Fibroblast of lung (primary cell): ENCODE results near the gene GPM6B. TPM values are rescaled to one million over a fixed set of nuclear protein-coding genes. Genes with fewer than 3 reads are reported as not detected.
"Not testable (repeated sequence)": the region's sequence is repeated elsewhere in the genome, so short reads cannot be mapped to it uniquely, and the experiment has no call there.

ENCODE experiments used
- DNase-seq, 2 donors: peaks; one replicate each; pipeline versions ENCODE4 v3.0.0 to v3.0.0-alpha.2; 2010; ENCODE audit warnings: low read depth in 2 of 2
- H2AFZ ChIP-seq: 2 replicates; pipeline ENCODE4 v1.5.1; 2012; ENCODE audit warnings: low read length, control low read depth, inconsistent platforms
- H3K27ac ChIP-seq: 2 replicates; pipeline ENCODE4 v1.5.1; 2011; ENCODE audit warnings: low read length, control low read depth; ENCODE audit not compliant: insufficient read depth
- H3K27me3 ChIP-seq: 2 replicates; pipeline ENCODE4 v1.5.1; 2011; ENCODE audit warnings: mild to moderate bottlenecking, low read length; ENCODE audit not compliant: control insufficient read depth, insufficient read depth
- H3K36me3 ChIP-seq: 2 replicates; pipeline ENCODE4 v1.5.1; 2011; ENCODE audit warnings: low read length; ENCODE audit not compliant: control insufficient read depth, insufficient read depth
- H3K4me1 ChIP-seq: 2 replicates; pipeline ENCODE4 v1.5.1; 2011; ENCODE audit warnings: low read length; ENCODE audit not compliant: control insufficient read depth, insufficient read depth; ENCODE audit errors: extremely low read depth
- H3K4me2 ChIP-seq: 2 replicates; pipeline ENCODE4 v1.5.1; 2011; ENCODE audit warnings: low read length, control low read depth; ENCODE audit not compliant: insufficient read depth; ENCODE audit errors: extremely low read depth
- H3K4me3 ChIP-seq, 4 experiments: fragments of 200-600 bp in 1 of 4; sonication (generic) in 1 of 4; replicated peaks in 1 of 4; 2 replicates each; pipeline ENCODE4 v1.5.1; 2011 to 2016; ENCODE audit warnings: low read length in 4 of 4, low read depth in 3 of 4, mild to moderate bottlenecking in 3 of 4, control low read depth in 2 of 4, inconsistent platforms in 1 of 4, mixed read lengths in 1 of 4; ENCODE audit not compliant: insufficient read depth in 1 of 4; ENCODE audit errors: control extremely low read depth in 1 of 4
- H3K79me2 ChIP-seq: 2 replicates; pipeline ENCODE4 v1.5.1; 2012; ENCODE audit warnings: mild to moderate bottlenecking, low read length, inconsistent platforms; ENCODE audit not compliant: control insufficient read depth, insufficient read depth
- H3K9ac ChIP-seq: 2 replicates; pipeline ENCODE4 v1.5.1; 2011; ENCODE audit warnings: mild to moderate bottlenecking, low read length, control low read depth; ENCODE audit not compliant: insufficient read depth
- H3K9me3 ChIP-seq: 2 replicates; pipeline ENCODE4 v1.5.1; 2012; ENCODE audit warnings: low read depth, low read length; ENCODE audit not compliant: control insufficient read depth, insufficient read depth
- H4K20me1 ChIP-seq: 2 replicates; pipeline ENCODE4 v1.5.1; 2011; ENCODE audit warnings: low read length; ENCODE audit not compliant: control insufficient read depth, insufficient read depth; ENCODE audit errors: extremely low read depth
- EZH2 ChIP-seq: IDR thresholded peaks from 2 replicates; pipeline ENCODE4 v1.5.1; 2012; ENCODE audit warnings: low read length, control low read depth, mild to moderate bottlenecking; ENCODE audit errors: missing control alignments
- polyA plus RNA-seq, 2 donors: library from polyadenylated mRNA; depleted of rRNA in 1 of 2; stranded (reverse) in 1 of 2; unstranded in 1 of 2; fragments of >200 nt; gene quantifications; 2 replicates each; pipeline ENCODE4 v1.2.1, GENCODE V29; 2011 to 2012; ENCODE audit warnings: missing spikeins in 1 of 2
- total RNA-seq: library from RNA; depleted of rRNA; stranded (reverse); fragments of >200 nt; gene quantifications from 2 replicates; pipeline ENCODE4 v1.2.1, GENCODE V29; 2014
- TF ChIP-seq, protein P1 (sequence below), 2 donors: IDR thresholded peaks in 1 of 2; conservative IDR thresholded peaks in 1 of 2; 1 replicate in 1 of 2; 2 replicates in 1 of 2; pipeline ENCODE4 v1.5.1; 2011 to 2012; ENCODE audit warnings: low read length in 2 of 2, control low read depth in 1 of 2, inconsistent platforms in 1 of 2, low read depth in 1 of 2, mild to moderate bottlenecking in 1 of 2

Gene GPM6B
- total and polyA plus RNA-seq, 2 donors (not counting 1 experiment from before 2014, with no cell fraction given), result 0.99 to 5.2 TPM

DNA sequence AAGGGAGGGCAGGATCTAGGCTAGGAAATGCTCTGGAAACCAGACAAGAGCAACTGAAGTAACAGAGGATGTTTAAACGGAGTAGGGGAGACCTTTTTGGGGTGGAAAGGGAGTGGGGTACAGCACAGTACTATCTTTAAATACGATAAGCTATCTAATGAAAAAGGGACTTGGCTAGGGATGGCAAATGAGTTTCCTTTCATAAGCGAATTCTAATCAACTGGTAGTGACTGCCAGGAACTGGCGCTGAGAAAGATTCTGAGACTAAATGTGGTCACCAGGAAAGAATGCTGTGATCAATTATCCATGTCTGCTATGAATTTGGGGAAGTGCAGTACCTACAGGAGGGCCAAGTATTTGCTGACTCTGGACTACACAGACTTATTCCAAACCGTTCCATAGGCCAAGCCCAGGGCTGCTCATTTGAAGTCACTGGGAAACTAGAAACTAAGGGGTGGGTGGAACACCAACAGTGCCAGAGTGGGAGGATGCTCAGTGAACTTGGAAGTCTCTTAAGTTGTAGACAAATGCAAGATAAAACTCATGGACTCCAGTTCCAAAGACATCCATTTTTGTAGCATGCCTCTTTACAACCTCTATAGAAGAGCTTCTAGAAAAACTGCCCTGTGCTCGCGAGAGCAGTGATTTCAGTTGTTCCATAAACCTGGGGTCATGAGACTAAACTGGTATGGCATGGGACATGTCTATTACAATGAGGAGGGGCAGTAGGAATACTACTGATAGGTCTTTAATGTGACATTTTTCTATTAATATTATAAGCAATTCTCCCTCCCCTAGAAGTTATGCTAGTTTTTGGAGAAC, 84.4 kb downstream of the GPM6B start:
- peak in 1 of 2 donors; percentile 80 for DNase-seq
- no peaks in the 10 kb centered on the region for H3K4me1 ChIP-seq
- no peak overlapping the region for H2AFZ ChIP-seq
- H3K79me2 ChIP-seq, result peaks cover 23% of the 10 kb centered on the region
- no peaks in the 10 kb centered on the region for H3K27me3 ChIP-seq
- H4K20me1 ChIP-seq, result no peaks in the 10 kb centered on the region
- H3K4me3 ChIP-seq, result peak overlapping the region in 1 of 4 experiments; percentile 82
- H3K9ac ChIP-seq, result no peak overlapping the region
- TF ChIP-seq, protein P1, sequence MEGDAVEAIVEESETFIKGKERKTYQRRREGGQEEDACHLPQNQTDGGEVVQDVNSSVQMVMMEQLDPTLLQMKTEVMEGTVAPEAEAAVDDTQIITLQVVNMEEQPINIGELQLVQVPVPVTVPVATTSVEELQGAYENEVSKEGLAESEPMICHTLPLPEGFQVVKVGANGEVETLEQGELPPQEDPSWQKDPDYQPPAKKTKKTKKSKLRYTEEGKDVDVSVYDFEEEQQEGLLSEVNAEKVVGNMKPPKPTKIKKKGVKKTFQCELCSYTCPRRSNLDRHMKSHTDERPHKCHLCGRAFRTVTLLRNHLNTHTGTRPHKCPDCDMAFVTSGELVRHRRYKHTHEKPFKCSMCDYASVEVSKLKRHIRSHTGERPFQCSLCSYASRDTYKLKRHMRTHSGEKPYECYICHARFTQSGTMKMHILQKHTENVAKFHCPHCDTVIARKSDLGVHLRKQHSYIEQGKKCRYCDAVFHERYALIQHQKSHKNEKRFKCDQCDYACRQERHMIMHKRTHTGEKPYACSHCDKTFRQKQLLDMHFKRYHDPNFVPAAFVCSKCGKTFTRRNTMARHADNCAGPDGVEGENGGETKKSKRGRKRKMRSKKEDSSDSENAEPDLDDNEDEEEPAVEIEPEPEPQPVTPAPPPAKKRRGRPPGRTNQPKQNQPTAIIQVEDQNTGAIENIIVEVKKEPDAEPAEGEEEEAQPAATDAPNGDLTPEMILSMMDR (conservative IDR thresholded peaks at IDR 0.05 in 1 of 2, IDR thresholded peaks at IDR 0.05 in 1 of 2; ENCODE audit: low read depth in 1 of 2, low read length in 2 of 2), result no peak
- no peak for TF ChIP-seq EZH2
- H3K36me3 ChIP-seq, result no peaks in the 10 kb centered on the region
- no peaks in the 10 kb centered on the region for H3K9me3 ChIP-seq
- peak overlapping the region; percentile 43 for H3K27ac ChIP-seq
- H3K4me2 ChIP-seq, result peak overlapping the region; percentile 72

DNA sequence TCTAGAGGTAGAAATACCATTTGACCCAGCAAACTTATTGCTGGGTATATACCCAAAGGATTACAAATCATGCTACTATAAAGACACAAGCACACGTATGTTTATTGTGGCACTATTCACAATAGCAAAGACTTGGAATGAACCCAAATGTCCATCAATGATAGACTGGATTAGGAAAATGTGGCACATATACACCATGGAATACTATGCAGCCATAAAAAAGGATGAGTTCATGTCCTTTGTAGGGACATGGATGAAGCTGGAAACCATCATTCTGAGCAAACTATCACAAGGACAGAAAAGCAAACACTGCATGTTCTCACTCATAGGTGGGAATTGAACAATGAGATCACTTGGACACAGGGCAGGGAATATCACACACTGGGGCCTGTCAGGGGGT, 86.4 kb downstream of the GPM6B start:
- H3K36me3 ChIP-seq, H3K27ac ChIP-seq, H3K9me3 ChIP-seq, H4K20me1 ChIP-seq, DNase-seq, H3K9ac ChIP-seq, H3K4me1 ChIP-seq, H3K27me3 ChIP-seq, H2AFZ ChIP-seq, H3K4me3 ChIP-seq, H3K4me2 ChIP-seq: not testable (repeated sequence)
- peaks cover 23% of the 10 kb centered on the region for H3K79me2 ChIP-seq

DNA sequence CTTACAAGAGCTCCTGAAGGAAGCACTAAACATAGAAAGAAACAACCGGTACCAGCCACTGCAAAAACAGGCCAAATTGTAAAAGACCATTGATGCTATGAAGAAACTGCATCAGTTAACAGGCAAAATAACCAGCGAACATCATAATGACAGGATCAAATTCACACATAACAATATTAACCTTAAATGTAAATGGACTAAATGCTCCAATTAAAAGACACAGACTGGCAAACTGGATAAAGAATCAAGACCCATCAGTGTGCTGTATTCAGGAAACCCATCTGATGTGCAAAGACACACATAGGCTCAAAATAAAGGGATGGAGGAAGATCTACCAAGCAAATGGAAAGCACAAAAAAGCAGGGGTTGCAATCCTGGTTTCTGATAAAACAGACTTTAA, 90.3 kb downstream of the GPM6B start:
- not testable (repeated sequence) for H2AFZ ChIP-seq, H3K36me3 ChIP-seq, H3K4me3 ChIP-seq, DNase-seq, H3K9me3 ChIP-seq, H4K20me1 ChIP-seq, H3K27me3 ChIP-seq, H3K4me1 ChIP-seq, H3K27ac ChIP-seq, H3K4me2 ChIP-seq, H3K9ac ChIP-seq
- H3K79me2 ChIP-seq, result peaks cover 11% of the 10 kb centered on the region

DNA sequence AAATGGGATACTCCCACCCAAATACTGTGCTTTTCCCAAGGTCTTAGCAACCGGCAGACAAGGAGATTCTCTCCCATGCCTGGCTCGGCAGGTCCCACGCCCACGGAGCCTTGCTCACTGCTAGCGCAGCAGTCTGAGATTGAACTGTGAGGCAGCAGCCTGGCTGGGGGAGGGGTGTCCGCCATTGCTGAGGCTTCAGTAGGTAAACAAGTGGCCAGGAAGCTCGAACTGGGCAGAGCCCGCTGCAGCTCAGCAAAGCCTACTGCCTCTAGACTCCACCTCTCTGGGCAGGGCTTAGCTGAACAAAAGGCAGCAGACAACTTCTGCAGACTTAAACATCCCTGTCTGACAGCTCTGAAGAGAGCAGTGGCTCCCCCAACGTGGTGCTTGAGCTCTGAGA, 92.0 kb downstream of the GPM6B start:
- H3K79me2 ChIP-seq, result peaks cover 18% of the 10 kb centered on the region
- not testable (repeated sequence) for H3K9ac ChIP-seq, DNase-seq, H4K20me1 ChIP-seq, H3K4me2 ChIP-seq, H2AFZ ChIP-seq, H3K36me3 ChIP-seq, H3K4me1 ChIP-seq, H3K27me3 ChIP-seq, H3K27ac ChIP-seq, H3K4me3 ChIP-seq, H3K9me3 ChIP-seq
